Choroid plexus epithelial cell (primary cell): ENCODE data around the gene TRIM68.

Experiments used
- DNase-seq: peaks from one replicate; pipeline ENCODE4 v3.0.0-alpha.2; 2010; ENCODE audit warnings: low read depth
- H3K4me3 ChIP-seq: 2 replicates; pipeline ENCODE4 v1.5.1; 2011; ENCODE audit warnings: low read depth, mild to moderate bottlenecking, control low read depth, low read length, moderate library complexity
- CTCF ChIP-seq: conservative IDR thresholded peaks from 2 replicates; pipeline ENCODE4 v1.5.1; 2011; ENCODE audit warnings: low read depth, mild to moderate bottlenecking, control low read depth, inconsistent platforms, low read length, moderate library complexity

Gene TRIM68

DNA sequence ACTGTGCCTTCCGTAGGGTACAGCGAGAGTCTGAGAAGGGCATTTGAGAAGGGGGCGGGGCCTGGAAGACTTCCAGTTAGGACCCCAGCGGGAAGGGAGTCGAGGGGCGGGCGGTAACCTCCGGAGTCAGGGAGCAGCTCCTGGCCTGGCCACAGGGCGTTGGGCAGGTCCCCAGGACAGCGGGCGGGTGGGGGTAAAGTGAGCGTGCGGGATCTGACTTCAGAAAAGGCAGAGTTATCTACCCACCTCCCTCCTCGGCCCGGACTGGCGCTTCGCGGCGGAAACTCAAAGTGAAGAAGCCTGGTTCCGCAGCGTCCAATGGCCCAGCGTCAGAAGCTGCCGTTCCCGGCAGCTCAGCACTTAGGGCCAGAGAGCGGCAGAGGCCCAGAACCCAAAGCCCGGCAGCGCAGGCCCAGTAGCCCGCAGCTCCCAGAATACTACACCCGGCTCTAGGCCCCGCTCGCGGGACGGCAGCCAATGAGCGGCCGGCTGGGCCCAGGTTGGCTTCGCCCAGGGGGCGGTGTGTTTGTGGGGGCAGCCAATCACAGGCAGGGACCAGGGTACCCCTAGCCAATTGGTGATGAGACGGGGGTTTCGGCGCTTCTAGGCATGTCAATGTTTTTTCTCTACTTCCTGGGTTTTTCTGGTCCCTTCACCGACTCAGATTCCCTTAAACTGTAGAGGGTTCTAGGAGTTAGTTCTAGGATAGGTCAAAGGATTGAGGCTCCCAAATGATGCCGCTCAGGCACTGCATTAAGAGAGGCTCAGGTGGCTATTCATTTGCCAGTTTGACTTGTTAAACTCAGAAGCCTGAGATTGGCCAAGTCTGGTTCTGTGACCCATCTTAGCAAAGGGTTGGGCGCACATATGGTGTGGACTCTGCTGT lies at the start of gene TRIM68:
TSS of gene TRIM68 (minus strand) at position 451 of the 886 bp plus-strand sequence. CDS start 2,727 bp downstream, outside the sequence.
- TF ChIP-seq CTCF: no peak
- peak within 1 kb of the TSS; percentile 83 for H3K4me3 ChIP-seq
- DNase-seq: peak; percentile 98

- DNase-seq: no peak
- no peak for TF ChIP-seq CTCF
- no peak overlapping the region for H3K4me3 ChIP-seq
Measured at GRCh38 chr11:4654635-4655369, 46.8 kb upstream of the TRIM68 start.

GRCh38 chr11:4647766-4648165 lies 39.7 kb upstream of the TRIM68 start:
- no peak overlapping the region for H3K4me3 ChIP-seq
- DNase-seq: no peak
- TF ChIP-seq CTCF: no peak

DNA sequence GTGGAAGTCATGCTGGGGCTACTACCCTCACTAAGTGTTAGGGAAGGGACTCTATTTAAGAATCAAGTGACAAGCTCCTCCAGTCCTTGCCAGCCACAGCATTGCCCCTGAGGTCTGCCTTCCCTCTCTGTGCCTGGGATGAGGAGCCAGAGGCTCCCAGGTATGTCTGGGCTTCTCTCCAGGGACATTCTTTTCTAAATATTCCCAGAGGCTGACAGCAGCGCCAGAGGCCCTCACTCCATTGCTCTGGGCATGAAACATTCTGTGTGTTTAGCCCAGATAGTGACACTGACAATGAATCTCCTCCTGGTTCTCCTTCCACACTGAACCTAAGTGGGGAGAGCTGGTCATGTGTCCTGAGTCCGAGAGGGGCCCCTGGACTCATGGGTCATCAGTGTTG lies 37.9 kb upstream of the TRIM68 start:
- DNase-seq: no peak
- no peak for TF ChIP-seq CTCF
- H3K4me3 ChIP-seq: no peak overlapping the region

- no peak for DNase-seq
- H3K4me3 ChIP-seq: no peak overlapping the region
- TF ChIP-seq CTCF: no peak
Measured at GRCh38 chr11:4644233-4644632, 36.2 kb upstream of the TRIM68 start.

DNA sequence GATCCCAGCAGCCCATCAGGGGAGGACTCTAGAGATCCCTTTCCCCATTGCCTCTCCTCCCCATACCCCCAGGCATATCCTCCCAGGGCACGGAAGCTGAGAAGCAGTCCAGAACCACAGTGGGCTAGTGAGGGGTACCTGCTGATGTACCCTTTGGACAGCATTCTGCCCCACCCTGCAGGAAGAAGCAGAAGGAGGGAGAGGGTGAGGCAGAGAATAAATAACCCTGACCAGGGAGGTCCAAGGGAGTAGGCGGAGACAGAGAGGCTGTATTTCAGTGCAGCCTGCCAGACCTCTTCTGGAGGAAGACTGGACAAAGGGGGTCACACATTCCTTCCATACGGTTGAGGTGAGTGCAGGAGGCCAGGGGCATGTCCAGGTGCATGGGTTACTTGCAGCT lies 35.7 kb upstream of the TRIM68 start, which contains the start of gene OR51E1:
TSS of gene OR51E1 (plus strand) at position 301 of the 400 bp plus-strand sequence. CDS start 8,545 bp downstream, outside the sequence.
- no peak within 1 kb of the TSS for H3K4me3 ChIP-seq
- TF ChIP-seq CTCF: no peak

More for the DNA sequence above, 35.7 kb upstream of the TRIM68 start, which contains the start of gene OR51E1:
- no peak for DNase-seq
